ENCODE data around the gene ZNF496.

Gene ZNF496

DNA sequence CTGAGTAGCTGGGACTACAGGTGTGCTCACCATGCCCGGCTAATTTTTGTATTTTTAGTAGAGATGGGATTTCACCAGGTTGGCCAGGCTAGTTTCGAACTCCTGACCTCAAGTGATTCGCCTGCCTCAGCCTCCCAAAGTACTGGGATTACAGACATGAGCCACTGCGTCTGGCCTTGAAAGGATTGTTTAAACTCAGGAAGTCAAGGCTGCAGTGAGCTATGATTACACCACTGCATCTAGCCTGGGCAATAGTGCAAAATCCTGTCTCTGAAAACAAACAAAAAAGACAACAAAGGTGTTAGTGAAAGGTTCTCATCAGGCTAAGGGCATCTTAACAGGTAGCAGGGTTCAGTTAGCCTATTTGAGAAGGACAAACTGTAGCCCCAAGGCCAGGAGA lies 14.2 kb upstream of the ZNF496 start:
- no peak overlapping the region for H2BK5ac ChIP-seq (ENCODE audit: low read length)
- WGBS (ENCODE audit: extremely low coverage, insufficient coverage, low lambda C conversion rate) = no CpG with 5 or more reads among the region's 4 CpGs
- no peak overlapping the region for H3K9ac ChIP-seq (ENCODE audit: low read length)
- H3K27ac ChIP-seq (ENCODE audit: low read depth, low read length) = no peak overlapping the region
- no peak overlapping the region for H4K8ac ChIP-seq (ENCODE audit: low read depth, low read length)
- no peak overlapping the region for H2AK5ac ChIP-seq (ENCODE audit: low read length)
- H3K4me1 ChIP-seq (ENCODE audit: control insufficient read depth, low read depth, low read length) = no peaks in the 10 kb centered on the region
- peaks cover 2% of the 10 kb centered on the region for H3K36me3 ChIP-seq (ENCODE audit: control insufficient read depth, insufficient read depth, low read length)
- H3K56ac ChIP-seq (ENCODE audit: low read length) = no peak overlapping the region
- H3K4me2 ChIP-seq (ENCODE audit: low read length) = no peak overlapping the region
- H3K23ac ChIP-seq (ENCODE audit: low read length) = no peak overlapping the region
- no peak overlapping the region for H3K4me3 ChIP-seq (ENCODE audit: low read length)
- no peaks in the 10 kb centered on the region for H3K79me2 ChIP-seq (ENCODE audit: control insufficient read depth, insufficient read depth, low read length)
- H3K4ac ChIP-seq (ENCODE audit: low read depth, low read length) = no peak overlapping the region
- H3K79me1 ChIP-seq (ENCODE audit: low read length) = peaks cover 2% of the 10 kb centered on the region
- H2BK15ac ChIP-seq (replicated peaks; ENCODE audit: low read depth) = no peak overlapping the region
- H3K18ac ChIP-seq (ENCODE audit: low read length) = no peak overlapping the region
- H3K27me3 ChIP-seq (ENCODE audit: insufficient read depth, low read length, poor library complexity) = no peaks in the 10 kb centered on the region
- DNase-seq = no peak
- H2BK120ac ChIP-seq (ENCODE audit: low read depth, low read length) = no peak overlapping the region
- H4K5ac ChIP-seq (ENCODE audit: low read length) = no peak overlapping the region

DNA sequence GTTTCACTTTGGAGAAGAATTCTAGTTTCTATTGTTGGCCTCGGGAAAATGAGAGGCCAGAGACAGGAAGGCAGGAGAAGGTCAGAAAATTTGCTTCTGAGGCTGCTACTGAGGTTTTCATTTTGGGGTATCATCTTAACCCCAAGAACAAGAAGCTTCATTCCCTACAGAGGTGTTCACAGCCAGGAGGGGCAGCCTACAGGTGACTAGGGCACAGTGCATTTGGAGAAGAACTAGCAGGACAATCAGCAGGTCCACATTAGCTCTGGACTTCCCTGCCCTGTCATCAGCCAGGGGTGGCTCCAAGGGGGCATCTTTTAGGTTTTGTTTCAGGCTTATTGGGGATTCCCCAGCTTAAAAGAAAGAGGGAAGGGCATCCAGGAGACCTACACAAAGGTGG lies 12.1 kb upstream of the ZNF496 start:
- H2AK5ac ChIP-seq (ENCODE audit: low read length) = no peak overlapping the region
- no CpG with 5 or more reads among the region's 1 CpG for WGBS (ENCODE audit: extremely low coverage, insufficient coverage, low lambda C conversion rate)
- H3K27ac ChIP-seq (ENCODE audit: low read depth, low read length) = no peak overlapping the region
- H3K4me2 ChIP-seq (ENCODE audit: low read length) = no peak overlapping the region
- no peak overlapping the region for H3K4ac ChIP-seq (ENCODE audit: low read depth, low read length)
- no peak overlapping the region for H3K9ac ChIP-seq (ENCODE audit: low read length)
- no peak overlapping the region for H2BK5ac ChIP-seq (ENCODE audit: low read length)
- H4K5ac ChIP-seq (ENCODE audit: low read length) = no peak overlapping the region
- H3K4me3 ChIP-seq (ENCODE audit: low read length) = no peak overlapping the region
- H3K23ac ChIP-seq (ENCODE audit: low read length) = no peak overlapping the region
- H3K79me1 ChIP-seq (ENCODE audit: low read length) = peaks cover 11% of the 10 kb centered on the region
- peaks cover 7% of the 10 kb centered on the region for H3K79me2 ChIP-seq (ENCODE audit: control insufficient read depth, insufficient read depth, low read length)
- no peak overlapping the region for H4K8ac ChIP-seq (ENCODE audit: low read depth, low read length)
- no peak overlapping the region for H2BK120ac ChIP-seq (ENCODE audit: low read depth, low read length)
- H3K27me3 ChIP-seq (ENCODE audit: insufficient read depth, low read length, poor library complexity) = no peaks in the 10 kb centered on the region
- no peak overlapping the region for H2BK15ac ChIP-seq (replicated peaks; ENCODE audit: low read depth)
- no peak for DNase-seq
- no peak overlapping the region for H3K56ac ChIP-seq (ENCODE audit: low read length)
- no peaks in the 10 kb centered on the region for H3K4me1 ChIP-seq (ENCODE audit: control insufficient read depth, low read depth, low read length)
- peaks cover 8% of the 10 kb centered on the region for H3K36me3 ChIP-seq (ENCODE audit: control insufficient read depth, insufficient read depth, low read length)
- no peak overlapping the region for H3K18ac ChIP-seq (ENCODE audit: low read length)

- Histone ChIP-seq H3K4me3 (ENCODE audit: low read length) (no peak overlapping the region), H3K18ac (ENCODE audit: low read length) (no peak overlapping the region), H2BK120ac (ENCODE audit: low read depth, low read length) (no peak overlapping the region), H3K9ac (ENCODE audit: low read length) (no peak overlapping the region), H3K79me1 (ENCODE audit: low read length) (peaks cover 44% of the 10 kb centered on the region), H3K4me2 (ENCODE audit: low read length) (no peak overlapping the region), H3K79me2 (ENCODE audit: control insufficient read depth, insufficient read depth, low read length) (peaks cover 47% of the 10 kb centered on the region), H2AK5ac (ENCODE audit: low read length) (no peak overlapping the region), H3K23ac (ENCODE audit: low read length) (no peak overlapping the region), H3K27me3 (ENCODE audit: insufficient read depth, low read length, poor library complexity) (no peaks in the 10 kb centered on the region), H3K4ac (ENCODE audit: low read depth, low read length) (no peak overlapping the region), H3K4me1 (ENCODE audit: control insufficient read depth, low read depth, low read length) (peaks cover 21% of the 10 kb centered on the region), H2BK5ac (ENCODE audit: low read length) (no peak overlapping the region), H4K5ac (ENCODE audit: low read length) (no peak overlapping the region), H4K8ac (ENCODE audit: low read depth, low read length) (no peak overlapping the region), H3K56ac (ENCODE audit: low read length) (no peak overlapping the region), H3K27ac (ENCODE audit: low read depth, low read length) (no peak overlapping the region), H2BK15ac (replicated peaks; ENCODE audit: low read depth) (no peak overlapping the region), H3K36me3 (ENCODE audit: control insufficient read depth, insufficient read depth, low read length) (peaks cover 8% of the 10 kb centered on the region)
- DNase-seq = no peak
- no CpG with 5 or more reads among the region's 3 CpGs for WGBS (ENCODE audit: extremely low coverage, insufficient coverage, low lambda C conversion rate)
Observed at GRCh38 chr1:247338723-247339275, 7.1 kb upstream of the ZNF496 start.

GRCh38 chr1:247337961-247338360 lies 6.3 kb upstream of the ZNF496 start:
- Histone ChIP-seq H3K36me3 (ENCODE audit: control insufficient read depth, insufficient read depth, low read length) (peaks cover 8% of the 10 kb centered on the region), H3K4me3 (ENCODE audit: low read length) (no peak overlapping the region), H3K18ac (ENCODE audit: low read length) (no peak overlapping the region), H3K79me1 (ENCODE audit: low read length) (peaks cover 52% of the 10 kb centered on the region), H3K27ac (ENCODE audit: low read depth, low read length) (no peak overlapping the region), H3K4me1 (ENCODE audit: control insufficient read depth, low read depth, low read length) (peaks cover 30% of the 10 kb centered on the region), H3K56ac (ENCODE audit: low read length) (no peak overlapping the region), H2AK5ac (ENCODE audit: low read length) (no peak overlapping the region), H3K23ac (ENCODE audit: low read length) (no peak overlapping the region), H3K9ac (ENCODE audit: low read length) (no peak overlapping the region), H4K8ac (ENCODE audit: low read depth, low read length) (no peak overlapping the region), H3K4me2 (ENCODE audit: low read length) (no peak overlapping the region), H3K27me3 (ENCODE audit: insufficient read depth, low read length, poor library complexity) (no peaks in the 10 kb centered on the region), H3K79me2 (ENCODE audit: control insufficient read depth, insufficient read depth, low read length) (peaks cover 55% of the 10 kb centered on the region), H2BK15ac (replicated peaks; ENCODE audit: low read depth) (no peak overlapping the region), H3K4ac (ENCODE audit: low read depth, low read length) (no peak overlapping the region), H2BK120ac (ENCODE audit: low read depth, low read length) (no peak overlapping the region), H2BK5ac (ENCODE audit: low read length) (no peak overlapping the region), H4K5ac (ENCODE audit: low read length) (no peak overlapping the region)
- DNase-seq = no peak
- WGBS (ENCODE audit: extremely low coverage, insufficient coverage, low lambda C conversion rate) = no CpG with 5 or more reads among the region's 11 CpGs

DNA sequence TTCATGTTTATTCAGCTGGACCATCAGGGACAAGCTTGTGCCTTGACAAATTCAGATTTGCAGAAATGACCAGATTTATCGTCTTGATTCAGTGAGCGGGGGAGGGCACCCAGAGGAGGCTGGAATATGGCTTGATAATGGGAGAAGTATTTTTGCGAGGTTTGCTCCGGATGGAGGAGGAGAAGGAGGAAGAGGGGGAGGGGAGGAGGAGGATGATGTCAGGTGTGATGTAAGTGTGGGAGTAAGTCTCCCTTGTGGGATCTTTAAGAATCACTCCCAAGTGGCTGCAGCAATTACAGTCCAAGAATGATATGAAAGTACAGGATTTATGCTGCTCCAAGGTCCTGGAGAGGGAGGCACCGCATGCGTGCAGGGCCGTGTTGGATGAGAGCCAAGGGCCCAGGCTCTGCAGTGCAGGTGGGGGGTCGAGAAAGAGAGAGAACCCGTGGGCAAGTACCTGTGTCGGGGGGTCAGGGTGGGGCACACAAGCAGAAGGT lies 5.6 kb upstream of the ZNF496 start:
- no peak overlapping the region for H2BK120ac ChIP-seq (ENCODE audit: low read depth, low read length)
- no peak overlapping the region for H3K18ac ChIP-seq (ENCODE audit: low read length)
- no peak overlapping the region for H4K5ac ChIP-seq (ENCODE audit: low read length)
- no peak overlapping the region for H4K8ac ChIP-seq (ENCODE audit: low read depth, low read length)
- H3K79me2 ChIP-seq (ENCODE audit: control insufficient read depth, insufficient read depth, low read length) = peaks cover 62% of the 10 kb centered on the region
- H3K56ac ChIP-seq (ENCODE audit: low read length) = no peak overlapping the region
- no peak overlapping the region for H3K4me2 ChIP-seq (ENCODE audit: low read length)
- no peak overlapping the region for H3K23ac ChIP-seq (ENCODE audit: low read length)
- no peak overlapping the region for H3K4ac ChIP-seq (ENCODE audit: low read depth, low read length)
- WGBS (ENCODE audit: extremely low coverage, insufficient coverage, low lambda C conversion rate) = 100% methylated on average over 2 of the region's 10 CpGs
- H3K9ac ChIP-seq (ENCODE audit: low read length) = no peak overlapping the region
- no peak for DNase-seq
- H3K36me3 ChIP-seq (ENCODE audit: control insufficient read depth, insufficient read depth, low read length) = peaks cover 8% of the 10 kb centered on the region
- no peak overlapping the region for H2AK5ac ChIP-seq (ENCODE audit: low read length)
- peaks cover 57% of the 10 kb centered on the region for H3K79me1 ChIP-seq (ENCODE audit: low read length)
- H2BK5ac ChIP-seq (ENCODE audit: low read length) = no peak overlapping the region
- H3K4me1 ChIP-seq (ENCODE audit: control insufficient read depth, low read depth, low read length) = peaks cover 30% of the 10 kb centered on the region
- no peaks in the 10 kb centered on the region for H3K27me3 ChIP-seq (ENCODE audit: insufficient read depth, low read length, poor library complexity)
- H3K4me3 ChIP-seq (ENCODE audit: low read length) = no peak overlapping the region
- H3K27ac ChIP-seq (ENCODE audit: low read depth, low read length) = no peak overlapping the region
- no peak overlapping the region for H2BK15ac ChIP-seq (replicated peaks; ENCODE audit: low read depth)

DNA sequence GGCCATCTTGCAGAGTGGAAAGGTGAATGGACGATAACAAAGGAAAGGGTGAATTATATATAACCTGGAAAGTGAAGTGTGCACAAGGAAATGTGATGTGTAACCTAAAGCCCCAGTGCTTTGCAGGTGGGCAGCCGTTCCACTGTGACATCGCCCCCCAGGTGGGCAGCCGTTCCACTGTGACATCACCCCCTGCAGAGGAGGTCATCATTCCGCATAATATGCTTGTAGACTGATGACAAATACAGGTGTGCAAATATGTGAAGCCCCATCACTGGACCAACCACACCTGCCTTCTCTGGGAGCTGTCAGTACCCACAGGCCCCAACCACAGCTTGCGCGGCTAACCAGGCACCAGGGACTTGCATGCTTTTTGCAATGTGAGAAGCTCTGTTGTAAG lies 4.7 kb upstream of the ZNF496 start:
- Histone ChIP-seq H3K79me2 (ENCODE audit: control insufficient read depth, insufficient read depth, low read length) (peaks cover 63% of the 10 kb centered on the region), H3K56ac (ENCODE audit: low read length) (no peak overlapping the region), H3K4me3 (ENCODE audit: low read length) (no peak overlapping the region), H2BK5ac (ENCODE audit: low read length) (no peak overlapping the region), H3K4me2 (ENCODE audit: low read length) (no peak overlapping the region), H3K9ac (ENCODE audit: low read length) (no peak overlapping the region), H3K23ac (ENCODE audit: low read length) (no peak overlapping the region), H3K4me1 (ENCODE audit: control insufficient read depth, low read depth, low read length) (peaks cover 30% of the 10 kb centered on the region), H3K18ac (ENCODE audit: low read length) (no peak overlapping the region), H2BK120ac (ENCODE audit: low read depth, low read length) (no peak overlapping the region), H3K27me3 (ENCODE audit: insufficient read depth, low read length, poor library complexity) (no peaks in the 10 kb centered on the region), H4K5ac (ENCODE audit: low read length) (no peak overlapping the region), H2BK15ac (replicated peaks; ENCODE audit: low read depth) (no peak overlapping the region), H4K8ac (ENCODE audit: low read depth, low read length) (no peak overlapping the region), H3K27ac (ENCODE audit: low read depth, low read length) (no peak overlapping the region), H2AK5ac (ENCODE audit: low read length) (no peak overlapping the region), H3K4ac (ENCODE audit: low read depth, low read length) (no peak overlapping the region), H3K36me3 (ENCODE audit: control insufficient read depth, insufficient read depth, low read length) (peaks cover 6% of the 10 kb centered on the region), H3K79me1 (ENCODE audit: low read length) (peaks cover 55% of the 10 kb centered on the region)
- DNase-seq = no peak
- WGBS (ENCODE audit: extremely low coverage, insufficient coverage, low lambda C conversion rate) = no CpG with 5 or more reads among the region's 7 CpGs

Measured in mesendoderm (in vitro differentiated cells).